HG02884 (cell line): ENCODE measurements around the gene SLC12A3.

Experiments
- ATAC-seq: cut with Tn5 transposase; IDR thresholded peaks from one replicate; pipeline ENCODE4 v1.9.1; 2021; ENCODE audit warnings: mild to moderate bottlenecking, moderate library complexity; ENCODE audit not compliant: unreplicated experiment

The SLC12A3 gene

GRCh38 chr16:56938664-56939513 lies 73.9 kb downstream of the SLC12A3 start:
- ATAC-seq, result no peak

- ATAC-seq, result no peak
Measured at GRCh38 chr16:56939801-56940200, 74.8 kb downstream of the SLC12A3 start.

GRCh38 chr16:56941092-56941491 lies 76.1 kb downstream of the SLC12A3 start:
- no peak for ATAC-seq

GRCh38 chr16:56941856-56942331 lies 76.9 kb downstream of the SLC12A3 start:
- no peak for ATAC-seq

- no peak for ATAC-seq
Measured at GRCh38 chr16:56943761-56944375, 78.9 kb downstream of the SLC12A3 start.

- peak; percentile 53 for ATAC-seq
Measured at GRCh38 chr16:56944954-56945839, 80.2 kb downstream of the SLC12A3 start.

- ATAC-seq, result no peak
Measured at GRCh38 chr16:56945847-56946527, 81.0 kb downstream of the SLC12A3 start.

GRCh38 chr16:56946767-56947603 lies 82.0 kb downstream of the SLC12A3 start:
- ATAC-seq, result no peak

- ATAC-seq, result no peak
Measured at GRCh38 chr16:56947604-56947995, 82.6 kb downstream of the SLC12A3 start.

GRCh38 chr16:56948234-56948633 lies 83.2 kb downstream of the SLC12A3 start:
- no peak for ATAC-seq

- no peak for ATAC-seq
Measured at GRCh38 chr16:56950051-56950450, 85.0 kb downstream of the SLC12A3 start.

GRCh38 chr16:56950455-56950854 lies 85.4 kb downstream of the SLC12A3 start:
- no peak for ATAC-seq

- ATAC-seq, result peak; percentile 49
Measured at GRCh38 chr16:56950881-56951771, 86.1 kb downstream of the SLC12A3 start.

GRCh38 chr16:56953006-56953405 lies 88.0 kb downstream of the SLC12A3 start:
- no peak for ATAC-seq

- no peak for ATAC-seq
Measured at GRCh38 chr16:56956076-56956475, 91.1 kb downstream of the SLC12A3 start.

GRCh38 chr16:56956756-56957155 lies 91.7 kb downstream of the SLC12A3 start:
- ATAC-seq, result no peak

- no peak for ATAC-seq
Measured at GRCh38 chr16:56960681-56961281, 95.8 kb downstream of the SLC12A3 start.

GRCh38 chr16:56961386-56961785 lies 96.4 kb downstream of the SLC12A3 start:
- ATAC-seq, result no peak
